ENCODE data around the gene CLDN1. TPM values are rescaled to one million over a fixed set of nuclear protein-coding genes. Genes with fewer than 3 reads are reported as not detected.

CLDN1 gene
- total and polyA plus RNA-seq, 2 of the 8 experiments (the other 6 are each of a cell fraction or from before 2014, with no cell fraction given) = 3.1 to 6.1 TPM

GRCh38 chr3:190326361-190326760 is 4.1 kb upstream of the CLDN1 start (continued):
- TF ChIP-seq CHD7 (IDR thresholded peaks at IDR 0.05; ENCODE audit: insufficient replicate concordance, low read length) (no peak), CTCF (IDR thresholded peaks at IDR 0.05; ENCODE audit: control extremely low read depth in 1 of 3, insufficient read depth in 1 of 3, low read depth in 1 of 3, low read length in 3 of 3) (no peak), SIN3A (conservative IDR thresholded peaks at IDR 0.05 in 1 of 2, IDR thresholded peaks at IDR 0.05 in 1 of 2; ENCODE audit: low read depth in 1 of 2, low read length in 2 of 2) (no peak), BCL11A (IDR thresholded peaks at IDR 0.05; ENCODE audit: low read depth in 2 of 2, low read length in 2 of 2) (no peak), TAF7 (optimal IDR thresholded peaks at IDR 0.05; ENCODE audit: borderline replicate concordance, low read depth, low read length) (no peak), SIRT6 (IDR thresholded peaks at IDR 0.05; ENCODE audit: low read length) (no peak), FOSL1 (IDR thresholded peaks at IDR 0.05; ENCODE audit: insufficient read depth, low read depth, low read length) (no peak), JUN (IDR thresholded peaks at IDR 0.05; ENCODE audit: low read depth, low read length) (no peak), NANOG (IDR thresholded peaks at IDR 0.05; ENCODE audit: insufficient read depth, low read depth, low read length, poor library complexity, severe bottlenecking) (no peak)

Measured in H1 (cell line).